OCI-LY3 (cell line): ENCODE data around the gene GPR171.

Experiments
- H2AFZ ChIP-seq: fragments of 200-600, 300-600 bp; shearing (Covaris generic); 2 replicates; pipeline ENCODE4 v1.6.0; 2014; ENCODE audit warnings: antibody characterized with exemption, low read depth, low read length
- H3K27ac ChIP-seq: fragments of 200-600, 300-600 bp; sonication (generic); 2 replicates; pipeline ENCODE4 v1.5.1; 2014; ENCODE audit warnings: mild to moderate bottlenecking, low read length, moderate library complexity, mixed read lengths
- H3K27me3 ChIP-seq: fragments of 200-600, 300-600 bp; sonication (generic); 2 replicates; pipeline ENCODE4 v1.6.1; 2014; ENCODE audit warnings: low read depth, low read length, mixed read lengths
- H3K36me3 ChIP-seq: fragments of 200-600, 300-600 bp; sonication (generic); replicated peaks from 2 replicates; pipeline ENCODE3; 2014; ENCODE audit warnings: low read depth, low read length, mixed read lengths
- H3K4me1 ChIP-seq: fragments of 300-600, 200-600 bp; sonication (generic); 2 replicates; pipeline ENCODE4 v1.6.1; 2014; ENCODE audit warnings: low read length, mixed read lengths
- H3K4me2 ChIP-seq: fragments of 200-600, 300-600 bp; sonication (generic); 2 replicates; pipeline ENCODE4 v1.6.1; 2014; ENCODE audit warnings: low read length, mixed read lengths
- H3K4me3 ChIP-seq: fragments of 300-600, 200-600 bp; sonication (generic); 2 replicates; pipeline ENCODE4 v1.5.1; 2014; ENCODE audit warnings: antibody characterized with exemption, mild to moderate bottlenecking, low read length, moderate library complexity
- H3K79me2 ChIP-seq: fragments of 300-600, 200-600 bp; shearing (Covaris generic); 2 replicates; pipeline ENCODE4 v1.6.1; 2014; ENCODE audit warnings: mild to moderate bottlenecking, low read length, mixed read lengths
- H3K9ac ChIP-seq: fragments of 300-600, 200-600 bp; shearing (Covaris generic); 2 replicates; pipeline ENCODE4 v1.6.0; 2014; ENCODE audit warnings: mild to moderate bottlenecking, low read length, moderate library complexity
- H3K9me3 ChIP-seq: fragments of 200-600, 300-600 bp; shearing (Covaris generic); 2 replicates; pipeline ENCODE4 v1.6.1; 2014; ENCODE audit warnings: low read length, mixed read lengths; ENCODE audit not compliant: insufficient read depth
- H4K20me1 ChIP-seq: fragments of 200-600, 300-600 bp; sonication (generic); 2 replicates; pipeline ENCODE4 v1.6.1; 2016; ENCODE audit warnings: low read length, mixed read lengths; ENCODE audit not compliant: insufficient read depth
- EZH2phosphoT487 ChIP-seq: fragments of 200-600 bp; shearing (Covaris generic); IDR thresholded peaks from 2 replicates; pipeline ENCODE4 v1.6.1; 2018; ENCODE audit warnings: antibody characterized with exemption, mixed run types, low read depth
- TF ChIP-seq, protein P1 (sequence below): fragments of 200-600, 300-600 bp; sonication (generic); IDR thresholded peaks from 2 replicates; pipeline ENCODE4 v1.5.1; 2014; ENCODE audit warnings: antibody characterized with exemption, low read length, low read depth

GPR171 gene

DNA sequence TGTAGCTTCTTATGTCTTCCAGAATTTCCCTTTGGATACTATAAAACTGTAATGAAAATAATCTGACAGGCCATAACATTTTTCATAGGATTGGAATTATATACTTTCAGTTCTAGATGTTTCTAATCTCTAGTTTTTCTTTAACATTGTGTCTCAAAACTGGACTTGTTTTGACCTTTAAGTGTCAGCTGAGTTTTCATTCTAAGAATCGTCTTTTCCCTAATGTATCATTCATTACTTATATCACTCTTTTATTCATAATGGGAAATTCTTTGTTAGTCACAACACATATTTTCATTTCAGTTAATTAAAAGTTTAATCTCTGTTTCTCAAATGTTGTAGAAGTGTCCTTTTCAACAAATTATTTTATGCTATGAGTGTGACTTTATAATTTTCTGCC is 11.9 kb downstream of the GPR171 start:
- no peaks in the 10 kb centered on the region for H4K20me1 ChIP-seq
- no peaks in the 10 kb centered on the region for H3K9me3 ChIP-seq
- no peak overlapping the region for H3K9ac ChIP-seq
- H3K4me3 ChIP-seq: no peak overlapping the region
- peaks cover 8% of the 10 kb centered on the region for H3K36me3 ChIP-seq
- no peaks in the 10 kb centered on the region for H3K27me3 ChIP-seq
- TF ChIP-seq EZH2phosphoT487: no peak
- TF ChIP-seq, protein P1, sequence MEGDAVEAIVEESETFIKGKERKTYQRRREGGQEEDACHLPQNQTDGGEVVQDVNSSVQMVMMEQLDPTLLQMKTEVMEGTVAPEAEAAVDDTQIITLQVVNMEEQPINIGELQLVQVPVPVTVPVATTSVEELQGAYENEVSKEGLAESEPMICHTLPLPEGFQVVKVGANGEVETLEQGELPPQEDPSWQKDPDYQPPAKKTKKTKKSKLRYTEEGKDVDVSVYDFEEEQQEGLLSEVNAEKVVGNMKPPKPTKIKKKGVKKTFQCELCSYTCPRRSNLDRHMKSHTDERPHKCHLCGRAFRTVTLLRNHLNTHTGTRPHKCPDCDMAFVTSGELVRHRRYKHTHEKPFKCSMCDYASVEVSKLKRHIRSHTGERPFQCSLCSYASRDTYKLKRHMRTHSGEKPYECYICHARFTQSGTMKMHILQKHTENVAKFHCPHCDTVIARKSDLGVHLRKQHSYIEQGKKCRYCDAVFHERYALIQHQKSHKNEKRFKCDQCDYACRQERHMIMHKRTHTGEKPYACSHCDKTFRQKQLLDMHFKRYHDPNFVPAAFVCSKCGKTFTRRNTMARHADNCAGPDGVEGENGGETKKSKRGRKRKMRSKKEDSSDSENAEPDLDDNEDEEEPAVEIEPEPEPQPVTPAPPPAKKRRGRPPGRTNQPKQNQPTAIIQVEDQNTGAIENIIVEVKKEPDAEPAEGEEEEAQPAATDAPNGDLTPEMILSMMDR: no peak
- H3K79me2 ChIP-seq: no peaks in the 10 kb centered on the region
- H2AFZ ChIP-seq: no peak overlapping the region
- no peak overlapping the region for H3K4me2 ChIP-seq
- H3K4me1 ChIP-seq: peaks cover 36% of the 10 kb centered on the region
- H3K27ac ChIP-seq: no peak overlapping the region

DNA sequence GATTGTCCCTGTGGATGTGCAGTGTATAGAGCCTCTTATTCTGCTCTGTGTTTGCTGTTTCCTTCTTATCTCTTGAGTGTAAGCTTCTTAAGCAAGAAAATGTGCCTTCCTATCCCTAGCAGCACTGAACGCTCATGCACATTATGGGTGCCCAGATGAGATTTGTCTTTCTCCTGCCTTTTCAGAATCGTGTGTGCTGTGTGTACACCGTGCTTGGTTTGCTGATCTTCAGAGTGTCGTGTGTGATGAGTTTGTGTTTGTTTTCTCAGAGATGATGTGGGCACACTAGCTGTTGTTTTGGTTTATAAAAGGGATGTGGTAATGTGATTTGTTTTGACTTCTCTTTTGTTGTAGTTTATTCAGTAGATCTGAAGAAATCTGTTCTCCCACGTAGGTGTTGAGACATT is 19.7 kb downstream of the GPR171 start:
- Histone ChIP-seq H3K9ac (no peak overlapping the region), H3K79me2 (no peaks in the 10 kb centered on the region), H3K36me3 (no peaks in the 10 kb centered on the region), H3K4me2 (no peak overlapping the region), H3K27ac (no peak overlapping the region), H2AFZ (no peak overlapping the region), H3K4me1 (peaks cover 17% of the 10 kb centered on the region), H3K9me3 (no peaks in the 10 kb centered on the region), H3K27me3 (no peaks in the 10 kb centered on the region), H4K20me1 (no peaks in the 10 kb centered on the region), H3K4me3 (no peak overlapping the region)
- TF ChIP-seq, protein P1: no peak
- no peak for TF ChIP-seq EZH2phosphoT487

DNA sequence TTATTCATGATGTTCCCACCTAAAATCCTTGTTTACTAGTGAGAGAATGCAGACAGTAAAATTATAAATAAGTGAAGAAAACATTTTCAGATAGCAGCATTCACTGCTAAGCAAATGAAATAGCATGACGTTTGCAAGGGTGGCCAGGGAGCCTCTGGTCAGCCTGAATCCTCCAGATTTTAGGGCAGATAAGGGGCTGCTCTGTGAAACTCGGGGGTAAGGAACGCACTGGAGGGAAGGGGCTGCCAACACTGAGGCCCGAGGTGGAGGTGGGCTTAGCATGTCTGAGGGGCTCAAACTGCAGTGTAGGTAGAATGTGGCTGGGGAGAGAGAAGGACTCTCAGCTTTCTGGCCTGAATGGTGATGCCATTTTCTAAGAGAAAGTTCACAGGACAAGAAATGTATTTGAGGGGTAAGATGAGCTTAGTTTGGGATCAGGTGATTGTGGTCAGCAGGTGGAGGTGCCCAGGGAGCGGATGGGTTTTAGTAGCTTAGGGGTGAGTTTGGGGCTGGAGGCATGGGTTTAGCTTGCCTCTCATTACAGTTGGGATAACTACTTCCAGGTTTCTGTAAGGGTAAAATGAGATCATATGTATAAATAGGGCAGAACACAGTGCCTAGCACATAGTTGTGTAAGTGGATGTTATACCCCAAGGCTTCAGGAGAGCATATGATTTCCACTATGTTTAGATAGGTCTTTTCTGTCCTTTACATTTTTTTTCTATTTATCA is 20.5 kb downstream of the GPR171 start:
- H3K4me3 ChIP-seq: no peak overlapping the region
- TF ChIP-seq, protein P1: no peak
- TF ChIP-seq EZH2phosphoT487: no peak
- no peak overlapping the region for H3K27ac ChIP-seq
- H3K27me3 ChIP-seq: no peaks in the 10 kb centered on the region
- H3K9ac ChIP-seq: no peak overlapping the region
- no peaks in the 10 kb centered on the region for H3K9me3 ChIP-seq
- no peak overlapping the region for H2AFZ ChIP-seq
- H4K20me1 ChIP-seq: no peaks in the 10 kb centered on the region
- H3K79me2 ChIP-seq: no peaks in the 10 kb centered on the region
- H3K4me1 ChIP-seq: peaks cover 14% of the 10 kb centered on the region
- H3K4me2 ChIP-seq: no peak overlapping the region
- H3K36me3 ChIP-seq: no peaks in the 10 kb centered on the region

DNA sequence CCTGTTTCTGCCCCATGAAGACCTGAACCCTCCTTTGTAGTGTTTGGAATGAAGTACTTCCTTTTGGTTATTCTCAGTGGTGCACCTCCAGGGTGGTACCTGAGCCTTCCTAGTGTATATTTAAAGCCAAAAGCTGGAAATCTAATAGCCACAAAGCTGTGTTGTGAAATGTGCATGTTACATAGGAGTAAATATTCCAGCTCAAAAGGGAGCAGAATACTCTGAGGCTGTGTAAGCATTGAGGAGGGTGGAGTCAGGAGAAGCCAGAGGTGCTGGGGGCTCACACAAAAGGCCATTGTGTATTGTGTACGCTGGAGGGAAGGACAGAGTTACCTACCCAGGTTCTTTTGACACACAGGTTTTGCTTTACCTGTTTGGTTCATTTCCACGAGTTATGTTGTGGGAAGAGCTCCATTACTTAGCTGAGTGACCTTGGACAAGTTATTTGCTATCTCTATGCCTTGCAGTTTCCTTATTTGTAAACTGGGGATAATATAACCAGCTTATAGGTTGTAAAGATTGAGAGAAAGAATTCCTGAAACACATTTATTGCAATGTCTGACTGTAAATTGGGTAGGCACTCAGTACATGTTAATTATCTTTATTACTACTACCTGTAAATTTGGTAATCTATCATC is 24.7 kb downstream of the GPR171 start:
- no peak overlapping the region for H2AFZ ChIP-seq
- no peak overlapping the region for H3K4me2 ChIP-seq
- no peaks in the 10 kb centered on the region for H3K27me3 ChIP-seq
- no peaks in the 10 kb centered on the region for H3K4me1 ChIP-seq
- no peaks in the 10 kb centered on the region for H4K20me1 ChIP-seq
- H3K9ac ChIP-seq: no peak overlapping the region
- H3K4me3 ChIP-seq: no peak overlapping the region
- no peaks in the 10 kb centered on the region for H3K36me3 ChIP-seq
- H3K9me3 ChIP-seq: no peaks in the 10 kb centered on the region
- TF ChIP-seq, protein P1: no peak
- TF ChIP-seq EZH2phosphoT487: no peak
- H3K27ac ChIP-seq: no peak overlapping the region
- no peaks in the 10 kb centered on the region for H3K79me2 ChIP-seq
